Activated T-helper 1 cell treated with anti-CD3 and anti-CD28 coated beads, Interleukin-12 subunit alpha, Interleukin-12 subunit beta, Interleukin-2, Interleukin-4 antibody, amounts not matched to agents 30 ng/mL and 10 ng/mL and 1 ng/mL, durations not matched to agents 14 hours and 24 hours and 36 hours (primary cell): Measurements from ENCODE around the gene MCIDAS. TPM values are rescaled to one million over a fixed set of nuclear protein-coding genes. Genes with fewer than 3 reads are reported as not detected.

Experiments
- DNase-seq: peaks from one replicate; pipeline ENCODE4 v3.0.0; 2021; ENCODE audit warnings: low spot score
- H3K27ac Mint-ChIP-seq: one replicate; pipeline ENCODE4 v1.8.0; 2021; ENCODE audit warnings: mild to moderate bottlenecking, mixed read lengths
- H3K27me3 Mint-ChIP-seq: one replicate; pipeline ENCODE4 v1.8.0; 2022; ENCODE audit warnings: mild to moderate bottlenecking, moderate library complexity, mixed read lengths; ENCODE audit not compliant: insufficient read depth
- H3K36me3 Mint-ChIP-seq: one replicate; pipeline ENCODE4 v1.8.0; 2021; ENCODE audit warnings: low read depth, mixed read lengths
- H3K4me1 Mint-ChIP-seq: one replicate; pipeline ENCODE4 v1.8.0; 2021; ENCODE audit warnings: low read depth, mixed read lengths
- H3K4me3 Mint-ChIP-seq: one replicate; pipeline ENCODE4 v1.8.0; 2021; ENCODE audit warnings: mild to moderate bottlenecking, moderate library complexity, mixed read lengths
- H3K9me3 Mint-ChIP-seq: one replicate; pipeline ENCODE4 v1.8.0; 2021; ENCODE audit warnings: mixed read lengths
- intact Hi-C: fragments of 100-400 bp; cut with micrococcal nuclease; formaldehyde crosslinking; loops from one replicate; pipeline ENCODE4 v1.15.1; 2024
- total RNA-seq: library from RNA; stranded (reverse); gene quantifications from 2 replicates; pipeline ENCODE4 v1.2.3, GENCODE V29; 2022

Gene MCIDAS
- total RNA-seq, 1 donor from 2014 or later: not detected

DNA sequence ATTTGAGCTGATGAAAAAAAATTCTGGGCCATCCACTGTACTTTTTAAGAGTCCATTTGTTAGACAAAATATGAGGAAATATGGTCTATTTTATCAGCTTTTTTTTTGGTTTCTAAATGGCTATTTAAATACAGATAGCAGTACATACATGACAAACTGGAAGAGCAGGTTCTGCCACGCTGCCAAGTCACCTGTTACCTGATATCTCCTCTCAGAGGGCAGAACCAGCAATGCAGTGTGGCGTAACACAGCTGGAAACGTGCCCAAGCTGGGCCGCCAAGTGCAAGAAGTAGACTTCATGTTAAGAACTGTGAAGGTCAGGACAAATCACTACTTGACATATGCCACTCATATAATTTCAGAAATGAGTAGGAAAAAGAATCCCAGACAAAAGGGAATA, 8.1 kb downstream of the MCIDAS start:
- Mint-ChIP-seq H3K27me3 (peaks cover 68% of the 10 kb centered on the region), H3K36me3 (no peaks in the 10 kb centered on the region), H3K4me3 (no peak overlapping the region), H3K4me1 (peaks cover 35% of the 10 kb centered on the region), H3K9me3 (peaks cover 4% of the 10 kb centered on the region), H3K27ac (no peak overlapping the region)
- intact Hi-C loops: loop anchor here (2.0 kb wide), 1 partner anchor 14 kb away; the partner anchor contains the start of gene CCNO
- no peak for DNase-seq

DNA sequence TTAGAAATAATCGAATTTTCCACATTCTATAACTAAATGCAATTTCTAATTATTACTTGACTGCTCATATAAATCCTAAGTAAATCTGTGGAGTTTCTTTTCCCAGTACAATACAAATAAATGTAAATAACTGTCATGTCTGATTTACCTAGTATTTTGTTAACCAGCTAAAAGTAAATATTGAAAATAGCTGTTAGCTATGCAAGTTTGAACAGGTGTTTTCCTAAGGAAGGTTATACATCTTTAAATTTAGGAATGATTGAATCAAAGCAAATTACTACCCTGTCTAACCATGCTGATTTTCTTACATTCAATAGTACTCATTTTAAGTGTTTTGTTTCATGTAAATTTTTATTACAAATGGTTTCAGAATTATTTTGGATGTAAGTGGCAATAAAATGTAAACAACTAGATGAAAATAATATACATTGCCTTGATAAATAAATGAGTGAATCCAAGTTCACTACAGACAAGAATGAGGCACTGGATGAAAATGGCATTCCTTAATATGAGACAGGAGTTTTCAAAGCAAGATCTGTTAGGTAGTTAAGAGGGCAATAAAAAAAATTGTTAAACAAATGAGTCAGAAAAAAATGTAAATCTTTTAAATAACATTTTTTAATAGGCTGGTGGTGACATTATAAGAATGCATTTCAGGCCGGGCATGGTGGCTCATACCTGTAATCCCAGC, 15.8 kb downstream of the MCIDAS start:
- intact Hi-C loops: no loop called here
- no peak overlapping the region for H3K4me3 Mint-ChIP-seq
- no peak overlapping the region for H3K27ac Mint-ChIP-seq
- H3K36me3 Mint-ChIP-seq: no peaks in the 10 kb centered on the region
- no peak for DNase-seq
- H3K27me3 Mint-ChIP-seq: peaks cover 34% of the 10 kb centered on the region
- no peaks in the 10 kb centered on the region for H3K9me3 Mint-ChIP-seq
- H3K4me1 Mint-ChIP-seq: peaks cover 7% of the 10 kb centered on the region

DNA sequence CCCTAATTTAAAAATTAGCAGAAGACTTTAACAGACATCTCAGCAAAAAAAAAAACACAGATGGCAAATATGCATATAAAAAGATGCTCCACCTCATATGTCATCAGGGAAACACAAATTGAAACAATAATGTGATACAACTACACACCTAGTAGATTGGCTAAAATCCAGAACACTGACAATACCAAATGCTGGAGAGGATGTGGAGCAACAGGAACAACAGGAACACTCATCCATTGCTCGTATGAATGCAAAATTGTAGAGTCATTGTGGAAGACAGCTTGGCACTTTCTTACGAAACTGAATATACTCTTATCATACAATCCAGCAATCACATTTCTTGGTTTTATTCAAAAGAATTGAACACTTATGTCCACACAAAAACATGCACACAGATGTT, 22.1 kb downstream of the MCIDAS start:
- intact Hi-C loops: no loop called here
- Mint-ChIP-seq H3K4me3 (no peak overlapping the region), H3K9me3 (peaks cover 3% of the 10 kb centered on the region), H3K36me3 (no peaks in the 10 kb centered on the region), H3K4me1 (peaks cover 7% of the 10 kb centered on the region), H3K27ac (no peak overlapping the region), H3K27me3 (peaks cover 42% of the 10 kb centered on the region)
- DNase-seq: no peak

DNA sequence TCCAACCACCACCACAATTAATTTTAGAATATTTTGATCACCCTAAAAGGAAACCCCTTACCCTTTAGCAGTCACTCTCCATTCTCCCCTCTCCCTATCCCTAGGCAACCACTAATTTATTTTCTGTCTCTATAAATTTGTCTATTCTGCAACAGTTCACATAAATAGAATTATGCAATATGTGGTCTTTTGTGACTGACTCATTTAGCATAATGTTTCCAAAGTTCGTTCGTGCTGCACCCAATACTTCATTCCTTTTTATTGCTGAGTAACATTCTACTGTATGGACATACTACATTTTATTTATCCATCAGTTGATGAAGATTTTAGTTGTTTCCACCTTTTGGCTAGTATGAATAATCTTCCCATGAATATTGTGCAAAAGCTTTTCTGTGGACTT, 36.0 kb downstream of the MCIDAS start:
- Mint-ChIP-seq H3K36me3 (no peaks in the 10 kb centered on the region), H3K9me3 (no peaks in the 10 kb centered on the region), H3K27ac (no peak overlapping the region), H3K4me1 (no peaks in the 10 kb centered on the region), H3K27me3 (peaks cover 70% of the 10 kb centered on the region), H3K4me3 (no peak overlapping the region)
- intact Hi-C loops: no loop called here
- DNase-seq: no peak

DNA sequence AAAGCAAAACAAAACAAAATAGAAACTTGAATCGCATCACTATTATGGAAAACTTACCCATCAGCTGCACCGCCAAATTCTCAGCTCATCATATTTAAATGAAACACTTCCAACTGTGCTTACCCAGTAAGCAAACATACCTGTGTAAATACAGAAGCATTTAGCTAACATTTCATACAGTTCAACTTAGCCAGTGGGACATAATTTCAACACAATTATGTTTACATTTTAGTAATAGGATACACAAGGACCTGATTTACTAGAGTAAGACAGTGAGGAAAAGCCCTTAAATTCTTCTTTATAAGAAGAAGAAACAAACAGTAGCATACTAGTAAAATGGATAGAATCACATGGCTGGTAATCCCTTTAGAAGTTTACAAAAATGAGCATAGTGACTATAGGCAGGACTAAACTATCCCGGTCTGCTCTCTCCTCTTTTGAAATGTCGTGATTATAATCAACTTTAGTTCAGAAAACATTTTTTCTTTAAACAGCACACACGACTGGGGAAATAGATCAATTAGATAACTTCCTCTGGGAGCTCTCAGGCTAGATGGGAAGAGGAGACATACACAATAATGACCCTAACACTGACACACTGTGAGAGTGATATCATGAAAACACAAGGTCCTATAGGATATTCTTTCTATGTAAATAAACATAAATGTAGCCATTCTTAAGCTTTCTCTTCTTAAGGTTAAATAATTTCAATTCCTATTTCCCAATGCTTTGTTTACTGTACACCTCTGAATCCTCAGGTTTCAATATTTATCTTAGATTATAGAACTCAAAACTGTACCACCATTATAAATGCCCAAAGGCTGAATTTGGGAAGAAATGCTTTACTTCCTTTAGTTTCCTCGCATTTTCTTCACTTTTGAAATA, 38.2 kb downstream of the MCIDAS start:
- H3K4me1 Mint-ChIP-seq: no peaks in the 10 kb centered on the region
- DNase-seq: no peak
- H3K4me3 Mint-ChIP-seq: no peak overlapping the region
- intact Hi-C loops: no loop called here
- H3K9me3 Mint-ChIP-seq: no peaks in the 10 kb centered on the region
- no peak overlapping the region for H3K27ac Mint-ChIP-seq
- peaks cover 64% of the 10 kb centered on the region for H3K27me3 Mint-ChIP-seq
- no peaks in the 10 kb centered on the region for H3K36me3 Mint-ChIP-seq

DNA sequence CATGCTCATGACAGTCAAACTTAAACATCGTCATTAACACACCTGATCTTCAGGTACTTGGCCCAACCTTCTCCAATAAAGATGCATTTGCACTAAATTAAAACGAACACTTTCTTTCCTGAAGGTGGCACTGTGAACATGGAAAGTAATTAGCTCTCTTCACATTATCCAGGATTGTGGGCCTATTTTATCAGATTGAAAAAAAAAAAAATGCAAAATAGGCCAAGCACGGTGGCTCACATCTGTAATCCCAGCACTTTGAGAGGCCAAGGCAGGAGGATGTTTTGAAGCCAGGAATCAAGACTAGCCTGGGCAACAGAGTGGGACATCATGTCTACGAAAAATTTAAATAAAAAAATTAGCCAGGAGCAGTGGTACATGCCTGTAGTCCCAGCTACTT, 39.7 kb downstream of the MCIDAS start:
- Mint-ChIP-seq H3K27me3 (peaks cover 62% of the 10 kb centered on the region), H3K36me3 (no peaks in the 10 kb centered on the region), H3K9me3 (no peaks in the 10 kb centered on the region), H3K27ac (no peak overlapping the region), H3K4me1 (no peaks in the 10 kb centered on the region), H3K4me3 (no peak overlapping the region)
- DNase-seq: no peak
- intact Hi-C loops: no loop called here

DNA sequence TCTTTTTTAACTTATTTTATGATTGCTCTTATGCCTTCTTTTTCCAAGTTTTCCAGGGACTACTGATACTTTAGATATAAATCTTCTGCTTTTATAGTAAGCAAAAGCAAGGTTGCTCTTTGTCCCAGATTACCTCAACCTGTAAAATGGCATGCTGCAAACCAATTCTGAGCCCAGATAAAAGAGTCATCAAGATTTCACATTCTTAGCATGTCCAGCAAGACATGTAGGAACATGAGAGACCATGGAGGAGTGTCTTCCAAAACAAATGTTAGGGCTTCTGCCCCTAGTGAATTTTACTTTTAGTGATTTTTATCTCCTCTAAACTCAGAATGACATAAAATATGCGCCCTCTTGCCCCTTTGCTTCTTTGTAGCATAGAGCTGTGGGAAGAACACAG, 47.1 kb downstream of the MCIDAS start:
- Mint-ChIP-seq H3K27me3 (peaks cover 81% of the 10 kb centered on the region), H3K4me3 (no peak overlapping the region), H3K4me1 (peaks cover 27% of the 10 kb centered on the region), H3K36me3 (no peaks in the 10 kb centered on the region), H3K27ac (no peak overlapping the region), H3K9me3 (no peaks in the 10 kb centered on the region)
- intact Hi-C loops: no loop called here
- DNase-seq: no peak

DNA sequence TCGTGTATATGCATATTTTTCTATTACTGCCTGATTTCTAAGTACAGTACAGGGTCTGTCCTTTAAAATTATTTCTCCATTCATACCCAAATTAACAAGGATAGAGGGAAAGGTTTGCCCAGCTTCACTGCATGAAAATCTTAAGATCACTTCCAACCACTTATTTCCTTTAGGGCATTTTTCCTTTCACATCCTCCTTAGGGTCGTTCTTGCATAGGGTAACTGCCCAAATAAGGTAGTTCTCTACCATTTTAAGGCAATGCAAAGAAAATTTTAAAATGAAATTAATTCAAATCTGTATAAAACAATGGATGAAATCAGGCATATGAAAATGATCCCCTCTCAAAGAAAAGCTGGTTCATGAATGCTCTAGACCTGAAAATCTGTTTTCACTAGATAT, 50.0 kb downstream of the MCIDAS start:
- H3K9me3 Mint-ChIP-seq: no peaks in the 10 kb centered on the region
- intact Hi-C loops: loop anchor here (10.0 kb wide), 1 partner anchor 238 kb away; no protein-coding TSS in a partner anchor
- no peak for DNase-seq
- H3K27me3 Mint-ChIP-seq: peaks cover 84% of the 10 kb centered on the region
- no peak overlapping the region for H3K4me3 Mint-ChIP-seq
- H3K4me1 Mint-ChIP-seq: peaks cover 46% of the 10 kb centered on the region
- no peak overlapping the region for H3K27ac Mint-ChIP-seq
- no peaks in the 10 kb centered on the region for H3K36me3 Mint-ChIP-seq

DNA sequence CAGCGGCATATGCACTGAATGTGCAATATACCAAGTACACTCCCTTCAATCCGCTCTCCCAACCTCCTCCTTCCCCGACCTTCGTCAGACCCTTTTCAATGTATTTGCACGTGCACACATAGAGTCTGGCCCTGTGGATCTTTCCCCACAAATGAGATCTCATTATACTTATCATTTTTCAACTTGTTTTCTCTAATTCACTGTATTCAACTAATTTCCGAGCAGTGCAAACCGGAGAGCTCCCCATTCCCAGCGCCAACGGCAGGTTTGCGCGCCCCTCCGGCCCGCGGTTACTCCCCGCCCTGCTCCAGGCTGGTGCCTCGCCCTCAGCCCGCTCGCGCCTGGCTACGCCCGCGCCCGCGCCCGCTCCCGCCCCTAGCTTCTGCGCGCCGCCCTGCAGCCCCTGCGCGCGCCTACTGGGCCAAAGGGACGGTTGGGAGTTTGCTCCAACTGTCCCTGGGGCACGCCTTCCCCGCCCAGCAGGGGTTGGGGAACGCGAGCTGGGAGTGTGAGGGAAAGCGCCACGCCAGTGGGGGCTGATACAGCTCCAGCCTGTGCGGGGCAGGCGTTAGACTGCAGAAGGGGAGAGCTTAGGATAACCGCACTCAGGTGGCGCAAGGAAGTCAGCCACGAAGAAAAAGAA, 50.8 kb downstream of the MCIDAS start:
- intact Hi-C loops: loop anchor here (10.0 kb wide), 1 partner anchor 239 kb away; no protein-coding TSS in a partner anchor
- DNase-seq: no peak
- peaks cover 81% of the 10 kb centered on the region for H3K27me3 Mint-ChIP-seq
- H3K27ac Mint-ChIP-seq: peak overlapping the region; percentile 21
- H3K4me3 Mint-ChIP-seq: peak overlapping the region; percentile 65
- H3K4me1 Mint-ChIP-seq: peaks cover 51% of the 10 kb centered on the region
- no peaks in the 10 kb centered on the region for H3K9me3 Mint-ChIP-seq
- H3K36me3 Mint-ChIP-seq: no peaks in the 10 kb centered on the region

DNA sequence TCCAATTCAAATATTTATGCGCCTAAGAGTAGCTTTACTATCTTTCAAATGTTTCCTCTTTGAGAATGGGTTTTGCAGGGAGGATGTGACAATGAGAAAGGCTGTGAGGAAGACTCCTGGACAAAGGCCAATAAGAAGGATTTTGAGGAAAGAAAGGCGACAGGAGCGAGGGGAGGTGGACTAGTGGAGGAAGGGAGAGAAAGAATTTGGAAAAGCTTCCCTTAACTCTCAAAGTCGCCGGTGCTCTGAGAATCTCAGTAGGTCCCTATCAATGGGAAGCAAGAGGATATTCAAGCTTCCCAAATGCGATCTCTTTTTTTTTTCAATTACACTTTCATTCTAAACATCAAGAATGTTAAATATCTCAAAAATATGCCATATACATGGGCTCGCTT, 51.3 kb downstream of the MCIDAS start:
- Mint-ChIP-seq H3K4me3 (peak overlapping the region; percentile 74), H3K27ac (peak overlapping the region; percentile 21)
- intact Hi-C loops: loop anchor here (10.0 kb wide), 1 partner anchor 239 kb away; no protein-coding TSS in a partner anchor

DNA sequence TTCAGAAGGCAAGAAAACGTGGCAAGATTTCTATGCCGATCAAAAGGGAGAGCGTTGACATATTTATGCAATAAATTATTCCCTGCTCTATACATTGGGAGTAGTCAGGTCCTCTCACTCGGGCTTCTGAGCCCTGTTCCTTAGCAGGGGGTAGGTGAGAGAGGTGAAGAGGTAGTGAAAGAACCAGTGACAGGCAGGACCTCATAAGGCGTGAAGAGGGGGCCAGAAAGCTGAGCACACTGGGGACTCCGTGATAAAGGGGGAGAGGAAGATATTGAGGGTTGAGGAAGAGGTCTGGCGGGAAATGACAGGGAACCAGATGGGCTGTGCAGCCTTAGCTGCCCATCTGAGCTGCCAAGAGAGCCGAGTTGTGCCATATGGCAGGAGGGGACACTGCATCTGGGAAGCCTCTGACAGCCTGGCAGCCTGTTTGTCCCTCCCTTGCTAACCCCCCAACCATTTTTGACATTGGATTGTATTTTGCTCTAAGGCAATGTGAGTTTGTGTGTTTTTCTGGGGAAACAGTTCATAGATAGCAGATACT, 53.4 kb downstream of the MCIDAS start:
- no peaks in the 10 kb centered on the region for H3K36me3 Mint-ChIP-seq
- no peak for DNase-seq
- peaks cover 51% of the 10 kb centered on the region for H3K4me1 Mint-ChIP-seq
- peak overlapping the region; percentile 42 for H3K27ac Mint-ChIP-seq
- intact Hi-C loops: loop anchor here (1.0 to 10.0 kb wide), 8 partner anchors 54 to 1999 kb away; partner anchors contain the start of genes ARL15, MCIDAS, PLPP1 and SLC38A9
- H3K27me3 Mint-ChIP-seq: peaks cover 75% of the 10 kb centered on the region
- H3K9me3 Mint-ChIP-seq: no peaks in the 10 kb centered on the region
- peak overlapping the region; percentile 75 for H3K4me3 Mint-ChIP-seq

More for the DNA sequence above, 51.3 kb downstream of the MCIDAS start:
- Mint-ChIP-seq H3K4me1 (peaks cover 51% of the 10 kb centered on the region), H3K9me3 (no peaks in the 10 kb centered on the region), H3K27me3 (peaks cover 79% of the 10 kb centered on the region), H3K36me3 (no peaks in the 10 kb centered on the region)
- DNase-seq: no peak

DNA sequence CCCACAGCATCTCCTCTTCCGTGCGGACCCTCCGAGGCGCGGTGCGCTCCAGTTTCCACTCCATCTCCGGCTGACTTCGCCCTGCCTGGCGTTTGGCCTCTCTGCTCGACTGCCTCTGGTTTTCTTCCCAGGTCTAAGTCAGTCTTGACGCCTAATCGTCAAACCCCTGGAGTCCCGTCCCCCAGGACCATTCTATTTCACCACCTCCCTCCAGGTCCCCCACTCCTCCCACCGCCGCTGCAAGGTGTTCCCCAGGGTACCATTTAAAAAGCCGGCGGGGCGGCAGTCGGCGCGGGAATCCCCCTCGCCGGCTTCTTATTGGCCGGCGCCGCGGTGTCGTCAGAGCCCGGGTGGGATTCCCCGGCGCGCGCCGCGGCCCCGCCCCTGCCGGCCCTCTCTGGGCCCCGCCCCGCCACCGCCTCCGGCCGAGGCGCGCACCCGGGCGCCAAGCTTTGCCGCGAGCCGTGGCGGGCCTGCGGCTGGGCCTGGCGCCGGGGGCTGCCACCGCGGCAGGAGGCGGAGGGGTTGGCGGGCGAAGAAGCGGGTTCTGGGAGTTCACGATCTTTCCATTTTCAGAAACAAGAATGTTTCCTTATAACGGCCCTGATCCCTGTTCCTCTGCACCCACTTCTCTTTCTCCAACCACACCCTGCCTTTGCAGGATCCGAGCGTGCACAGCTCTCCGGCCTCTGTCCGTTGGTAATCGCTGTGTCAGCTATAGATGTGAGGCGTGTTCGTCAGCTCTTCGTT, 54.0 kb downstream of the MCIDAS start, which contains the start of gene CDC20B:
Gene CDC20B (minus strand): TSS at position 241 of the 750 bp plus-strand sequence. CDS start 177 bp downstream, at position 64.
- Mint-ChIP-seq H3K4me3 (peak within 1 kb of the TSS; percentile 86), H3K27ac (peak within 1 kb of the TSS; percentile 42), H3K9me3 (no peaks in the 10 kb centered on the region), H3K4me1 (peaks cover 51% of the 10 kb centered on the region), H3K36me3 (peaks cover 2% of the 10 kb centered on the region), H3K27me3 (peaks cover 77% of the 10 kb centered on the region)
- intact Hi-C loops: loop anchor here (1.0 to 10.0 kb wide), 12 partner anchors 54 to 2000 kb away; partner anchors contain the start of genes ARL15, CCNO, MCIDAS and PLPP1
- DNase-seq: peak; percentile 78
